ENCODE measurements around the gene GCAT. TPM values are rescaled to one million over a fixed set of nuclear protein-coding genes. Genes with fewer than 3 reads are reported as not detected.

GCAT gene
- total and polyA plus RNA-seq, 2 of the 13 experiments (the other 11 are each of a cell fraction or from before 2014, with no cell fraction given) = 28.0 to 50.3 TPM

DNA sequence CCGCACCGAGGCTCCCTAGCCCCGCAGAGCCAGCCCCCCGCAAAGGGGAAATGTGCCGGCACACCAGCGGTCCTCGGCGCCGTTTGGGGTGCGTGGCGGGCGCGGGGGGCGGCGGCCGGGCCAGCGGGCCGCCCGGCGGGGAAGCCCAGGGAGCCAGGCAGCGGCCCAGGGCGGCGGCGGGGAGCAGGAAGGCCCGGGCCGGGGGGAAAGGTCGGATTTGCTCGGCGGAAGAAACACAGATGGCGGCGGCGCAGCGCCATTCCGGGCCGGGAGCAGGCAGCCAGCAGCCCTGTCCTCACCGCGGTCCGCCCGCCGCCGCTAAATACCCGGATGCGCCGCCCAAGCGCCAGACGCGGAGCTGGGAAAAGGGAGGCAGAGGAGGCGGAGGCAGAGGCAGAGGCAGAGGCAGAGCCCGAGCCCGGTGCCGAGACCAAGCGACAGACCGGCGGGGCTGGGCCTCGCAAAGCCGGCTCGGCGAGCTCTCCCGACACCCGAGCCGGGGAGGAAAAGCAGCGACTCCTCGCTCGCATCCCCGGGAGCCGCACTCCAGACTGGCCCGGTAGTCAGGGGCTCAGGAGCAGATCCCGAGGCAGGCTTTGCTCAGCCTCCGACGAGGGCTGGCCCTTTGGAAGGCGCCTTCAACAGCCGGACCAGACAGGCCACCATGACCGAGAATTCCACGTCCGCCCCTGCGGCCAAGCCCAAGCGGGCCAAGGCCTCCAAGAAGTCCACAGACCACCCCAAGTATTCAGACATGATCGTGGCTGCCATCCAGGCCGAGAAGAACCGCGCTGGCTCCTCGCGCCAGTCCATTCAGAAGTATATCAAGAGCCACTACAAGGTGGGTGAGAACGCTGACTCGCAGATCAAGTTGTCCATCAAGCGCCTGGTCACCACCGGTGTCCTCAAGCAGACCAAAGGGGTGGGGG is 2.6 kb upstream of the GCAT start:
- in situ Hi-C loops (cut with HindIII; ENCODE audit: extremely low pct_ligation_motif_present, low pct_unique_long_range_greater_than_20kb) (no loop called here), intact Hi-C loops (cut with micrococcal nuclease; ENCODE audit: unreplicated experiment) (loop anchor here (5.0 to 10.0 kb wide), 2 partner anchors 58 to 150 kb away; partner anchors contain the start of gene PDXP)
- BruUV-seq (replicated peaks) = TSS peak; percentile 68
- ChIA-PET POLR2A (interaction anchor here (0.7 to 8.6 kb wide), 31 partner anchors 9 to 244 kb away, joined by 3 to 127 read pairs (median 6); partner anchors contain the start of genes ANKRD54, C22orf23, GGA1 and LGALS1), CTCF (ENCODE audit: low intra/inter-chr PET ratio, low total read pairs) (no interaction called here)
- H3K4me3 ChIP-seq (replicated peaks in 1 of 3; ENCODE audit: insufficient read depth in 1 of 3, low read depth in 2 of 3, low read length in 3 of 3) = peak overlapping the region; percentile 78 to 95 (median 93)
- DNase-seq (ENCODE audit: low spot score) (peak; percentile 73), FAIRE-seq (no peak), ATAC-seq (peak; percentile 17)
- H3K79me2 ChIP-seq (ENCODE audit: insufficient read depth, low read length) = peaks cover 25% of the 10 kb centered on the region
- no peaks in the 10 kb centered on the region; a peak in 1 of 5 replicates for H3K27me3 ChIP-seq (ENCODE audit: control insufficient read depth in 1 of 2, insufficient read depth in 2 of 2, low read length in 2 of 2)
- no peaks in the 10 kb centered on the region for H3K9me3 ChIP-seq (ENCODE audit: low read length)
- peaks cover 33% of the 10 kb centered on the region for H3K4me1 ChIP-seq (ENCODE audit: insufficient read depth, low read length)
- WGBS (ENCODE audit: low lambda C conversion rate) = 1% methylated on average over 20 of the region's 87 CpGs
- no peak overlapping the region for H2AFZ ChIP-seq (ENCODE audit: low read length)
- no peaks in the 10 kb centered on the region for H3K36me3 ChIP-seq (replicated peaks in 1 of 2; ENCODE audit: control insufficient read depth in 1 of 2, insufficient read depth in 2 of 2, low read length in 2 of 2)
- H3K27ac ChIP-seq (ENCODE audit: extremely low read length, insufficient read depth, low read length) = peak overlapping the region; percentile 77
- H3K9ac ChIP-seq (ENCODE audit: insufficient read depth, low read depth, low read length) = peak overlapping the region; percentile 88
- peak overlapping the region; percentile 97 for H3K4me2 ChIP-seq (ENCODE audit: low read depth, low read length)
- peaks cover 42% of the 10 kb centered on the region; the same call in 1 of the 2 replicates for H4K20me1 ChIP-seq (ENCODE audit: insufficient read depth, low read length)
- TF ChIP-seq NCOA1 (CRISPR knock-in tag; IDR thresholded peaks at IDR 0.05) (no peak; the same call in 1 of the 2 replicates), ATF6 (CRISPR knock-in tag; conservative IDR thresholded peaks at IDR 0.05) (0 out of 2 replicates have a peak, but pooled peaks have one; percentile 29), RAD21 (CRISPR knock-in tag; IDR thresholded peaks at IDR 0.05) (peak; percentile 36), POLR2AphosphoS2 (IDR thresholded peaks at IDR 0.05; ENCODE audit: low read depth, low read length) (peak; percentile 71), ZSCAN29 (CRISPR knock-in tag; conservative IDR thresholded peaks at IDR 0.05) (0 out of 2 replicates have a peak, but pooled peaks have one; percentile 36), REPIN1 (CRISPR knock-in tag; IDR thresholded peaks at IDR 0.05; ENCODE audit: borderline replicate concordance, low read depth) (peak; percentile 81), ZNF281 (CRISPR knock-in tag; IDR thresholded peaks at IDR 0.05; ENCODE audit: borderline replicate concordance) (peak; percentile 47; the same call in 1 of the 2 replicates), MEF2D (CRISPR knock-in tag; IDR thresholded peaks at IDR 0.05) (peak; percentile 59; the same call in 1 of the 2 replicates), ZC3H13 (CRISPR knock-in tag; IDR thresholded peaks at IDR 0.05) (peak; percentile 69), AKNA (CRISPR knock-in tag; IDR thresholded peaks at IDR 0.05; ENCODE audit: borderline replicate concordance) (0 out of 2 replicates have a peak, but pooled peaks have one; percentile 71), ZFP36L1 (CRISPR knock-in tag; IDR thresholded peaks at IDR 0.05) (peak; percentile 61; the same call in 1 of the 2 replicates), ZNF543 (CRISPR knock-in tag; IDR thresholded peaks at IDR 0.05) (no peak; the same call in 1 of the 2 replicates)
